COLO668 (cell line): ENCODE results near the gene ABCB8.

Experiments used
- DNase-seq: peaks from one replicate; lab custom pipeline; 2025; ENCODE audit not compliant: unreplicated experiment; lab: John Stamatoyannopoulos, UW

The ABCB8 gene

DNA sequence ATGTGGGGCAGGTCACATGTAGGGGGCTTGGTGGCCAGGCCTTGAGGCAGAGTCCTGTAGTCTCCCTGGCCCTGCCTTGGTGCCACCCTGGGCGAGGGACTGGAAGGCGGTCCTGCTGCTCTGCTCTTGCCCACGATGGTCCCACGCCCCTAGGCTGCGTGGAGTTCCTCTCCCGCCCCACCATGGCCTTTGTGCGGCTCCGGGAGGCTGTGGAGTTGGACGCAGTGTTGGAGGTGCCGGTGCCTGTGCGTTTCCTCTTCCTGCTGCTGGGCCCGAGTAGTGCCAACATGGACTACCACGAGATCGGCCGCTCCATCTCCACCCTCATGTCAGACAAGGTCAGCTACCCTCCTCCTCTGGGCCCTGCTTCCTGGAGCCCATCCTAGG, 42.3 kb downstream of the ABCB8 start:
- no peak for DNase-seq

DNA sequence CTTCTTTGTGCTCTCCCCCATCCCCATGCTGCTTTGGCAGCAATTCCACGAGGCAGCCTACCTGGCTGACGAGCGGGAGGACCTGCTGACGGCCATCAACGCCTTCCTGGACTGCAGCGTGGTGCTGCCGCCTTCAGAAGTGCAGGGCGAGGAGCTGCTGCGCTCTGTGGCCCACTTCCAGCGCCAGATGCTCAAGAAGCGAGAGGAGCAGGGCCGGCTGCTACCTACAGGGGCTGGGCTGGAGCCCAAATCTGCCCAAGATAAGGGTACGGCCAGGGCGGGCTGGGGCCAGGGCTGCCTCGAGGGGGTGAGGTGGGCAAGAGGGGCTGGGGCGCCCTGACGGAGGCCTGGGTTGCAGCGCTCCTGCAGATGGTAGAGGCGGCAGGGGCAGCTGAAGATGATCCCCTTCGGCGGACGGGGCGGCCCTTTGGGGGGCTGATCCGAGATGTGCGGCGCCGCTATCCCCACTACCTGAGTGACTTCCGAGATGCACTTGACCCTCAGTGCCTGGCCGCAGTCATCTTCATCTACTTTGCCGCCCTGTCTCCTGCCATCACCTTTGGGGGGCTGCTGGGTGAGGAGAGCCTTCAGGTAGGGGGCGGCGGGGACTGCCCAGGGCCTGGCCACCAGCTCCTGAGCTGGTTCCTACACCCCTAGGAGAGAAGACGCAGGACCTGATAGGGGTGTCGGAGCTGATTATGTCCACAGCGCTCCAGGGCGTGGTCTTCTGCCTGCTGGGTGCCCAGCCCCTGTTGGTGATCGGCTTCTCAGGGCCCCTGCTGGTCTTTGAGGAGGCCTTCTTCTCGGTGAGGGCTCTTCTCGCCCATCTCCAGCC, 43.0 kb downstream of the ABCB8 start:
- no peak for DNase-seq

DNA sequence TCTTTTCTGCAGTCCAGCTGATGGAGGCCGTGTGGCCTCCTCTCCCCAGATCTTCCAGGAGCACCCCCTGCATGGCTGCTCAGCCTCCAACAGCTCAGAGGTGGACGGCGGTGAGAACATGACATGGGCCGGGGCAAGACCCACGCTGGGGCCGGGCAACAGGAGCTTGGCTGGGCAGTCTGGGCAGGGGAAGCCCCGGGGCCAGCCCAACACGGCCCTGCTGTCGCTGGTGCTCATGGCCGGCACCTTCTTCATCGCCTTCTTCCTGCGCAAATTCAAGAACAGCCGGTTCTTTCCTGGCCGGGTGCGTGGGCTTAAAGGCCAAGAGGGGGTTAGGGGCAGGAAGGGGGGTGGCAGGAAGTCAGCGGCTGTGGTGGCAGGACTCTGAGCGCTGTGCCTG, 45.7 kb downstream of the ABCB8 start:
- DNase-seq = no peak

DNA sequence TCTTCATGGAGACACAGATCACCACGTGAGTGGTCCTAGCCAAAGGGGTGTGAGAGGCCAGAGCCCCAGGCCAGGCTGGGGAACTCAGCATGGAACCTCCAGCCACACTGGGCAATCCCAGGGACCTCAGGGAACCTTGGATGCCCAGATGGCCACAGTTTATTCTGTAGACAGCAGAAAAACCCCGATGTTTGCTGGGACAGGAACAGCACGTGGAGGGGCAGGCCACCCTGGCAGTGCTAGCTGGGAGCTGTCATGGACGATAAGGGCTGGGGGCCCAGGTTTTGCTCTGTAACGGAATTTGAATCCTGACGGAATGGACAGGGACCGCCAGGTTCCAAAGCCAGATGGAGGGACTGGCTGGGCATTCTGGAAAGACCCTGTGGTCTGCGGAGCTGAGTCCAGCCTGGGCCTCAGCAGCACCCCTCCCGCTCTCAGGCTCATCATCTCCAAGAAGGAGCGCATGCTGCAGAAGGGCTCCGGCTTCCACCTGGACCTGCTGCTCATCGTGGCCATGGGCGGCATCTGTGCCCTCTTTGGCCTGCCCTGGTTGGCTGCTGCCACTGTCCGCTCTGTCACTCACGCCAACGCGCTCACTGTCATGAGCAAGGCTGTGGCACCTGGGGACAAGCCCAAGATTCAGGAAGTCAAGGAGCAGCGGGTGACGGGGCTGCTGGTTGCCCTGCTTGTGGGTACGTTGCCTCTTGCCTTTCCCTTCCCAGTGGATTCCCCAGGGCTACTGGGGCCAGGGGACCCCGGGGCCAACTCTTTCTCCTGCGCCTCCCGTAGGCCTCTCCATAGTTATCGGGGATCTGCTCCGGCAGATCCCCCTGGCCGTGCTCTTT, 46.8 kb downstream of the ABCB8 start:
- DNase-seq = no peak

DNA sequence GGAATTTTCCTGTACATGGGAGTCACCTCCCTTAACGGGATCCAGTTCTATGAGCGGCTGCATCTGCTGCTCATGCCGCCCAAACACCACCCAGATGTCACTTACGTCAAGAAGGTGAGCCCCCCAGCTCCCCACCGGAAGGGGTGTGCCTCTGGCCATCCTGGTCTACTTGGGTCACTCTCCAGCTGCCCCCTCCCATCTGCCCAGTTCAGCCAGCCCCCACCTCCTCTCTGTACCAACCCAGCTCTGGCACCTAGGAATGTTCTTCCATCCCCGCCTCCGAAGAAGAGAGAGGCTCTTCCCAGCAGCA, 47.4 kb downstream of the ABCB8 start:
- DNase-seq = no peak

DNA sequence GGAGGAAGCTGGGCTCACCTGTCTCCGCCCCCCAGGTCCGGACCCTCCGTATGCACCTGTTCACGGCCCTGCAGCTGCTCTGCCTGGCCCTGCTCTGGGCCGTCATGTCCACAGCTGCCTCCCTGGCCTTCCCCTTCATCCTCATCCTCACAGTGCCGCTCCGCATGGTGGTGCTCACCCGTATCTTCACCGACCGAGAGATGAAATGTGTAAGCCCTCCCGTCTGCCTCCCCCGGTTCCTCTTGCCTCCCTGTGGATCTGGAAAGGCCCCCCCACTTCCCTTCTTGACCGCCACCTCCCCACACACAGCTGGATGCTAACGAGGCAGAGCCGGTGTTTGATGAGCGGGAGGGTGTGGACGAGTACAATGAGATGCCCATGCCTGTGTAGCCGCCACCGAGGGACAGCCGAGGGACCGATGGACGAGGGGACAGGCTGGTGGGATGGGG, 47.8 kb downstream of the ABCB8 start:
- peak; percentile 4 for DNase-seq

DNA sequence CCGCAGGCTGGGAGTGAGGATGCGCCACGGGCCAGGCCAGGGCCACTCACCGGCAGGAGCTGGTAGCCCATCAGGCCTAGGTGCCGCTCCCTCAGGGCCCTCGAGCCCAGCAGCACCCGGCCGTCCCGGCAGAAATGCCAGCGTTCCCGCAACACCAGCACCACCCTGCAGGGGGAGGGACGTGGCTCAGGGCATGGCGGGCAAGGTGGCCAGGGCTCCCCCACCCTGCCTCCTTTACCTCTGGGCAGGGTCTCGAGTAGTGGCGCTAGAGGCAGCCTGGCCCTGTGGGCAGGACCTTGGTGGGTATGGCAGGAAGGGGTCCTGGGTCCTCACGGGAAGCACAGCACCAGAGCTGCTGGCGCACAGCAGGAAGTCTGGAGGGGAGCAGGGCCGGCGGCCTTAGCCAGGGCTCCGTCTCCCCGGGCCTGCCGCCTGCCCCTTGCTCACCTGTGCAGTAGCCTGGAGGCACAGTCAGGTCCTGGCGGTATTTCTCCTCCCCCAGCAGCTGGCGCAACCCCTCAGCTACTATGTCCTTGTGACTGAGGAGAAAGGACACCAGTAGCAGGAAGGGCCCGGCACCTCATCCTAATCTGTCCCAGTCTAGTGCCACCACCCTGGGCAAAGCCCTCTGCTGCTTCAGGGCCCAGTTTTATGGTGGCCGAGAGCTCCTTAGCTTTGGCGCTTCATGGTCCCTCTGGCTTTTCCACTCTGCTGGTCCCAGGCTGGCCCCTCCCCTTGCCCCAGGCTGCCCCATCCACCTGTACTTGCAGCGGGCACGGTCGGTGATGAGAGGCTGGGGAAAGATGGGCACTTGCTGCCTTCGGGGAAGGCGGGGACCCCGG, 48.8 kb downstream of the ABCB8 start:
- DNase-seq = peak; percentile 58

DNA sequence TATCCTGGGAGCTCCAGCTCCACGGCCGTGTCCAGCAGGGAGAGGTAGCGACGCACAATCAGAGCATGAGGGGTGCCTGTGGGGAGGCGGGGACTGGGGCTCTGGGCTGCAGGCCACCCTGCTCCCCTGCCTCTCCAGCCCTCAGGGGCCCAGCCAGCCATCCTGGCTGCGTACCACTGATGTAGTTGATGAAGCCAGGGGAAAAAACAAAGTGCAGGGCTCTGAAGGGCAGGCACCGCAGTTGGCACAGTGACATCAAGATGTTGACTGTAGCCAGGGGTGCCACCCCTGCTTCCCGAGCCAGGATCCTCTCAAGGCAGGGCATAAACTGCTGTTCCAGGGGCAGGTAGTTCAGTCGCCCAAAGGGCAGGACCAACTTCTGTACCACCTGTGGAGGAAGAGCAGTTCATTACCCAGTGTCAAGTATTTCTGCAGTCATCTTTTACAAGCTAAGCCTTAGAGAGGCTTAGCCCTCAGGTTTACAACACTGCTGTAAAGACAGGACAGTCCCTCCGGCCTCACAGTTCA, 49.5 kb downstream of the ABCB8 start:
- no peak for DNase-seq

DNA sequence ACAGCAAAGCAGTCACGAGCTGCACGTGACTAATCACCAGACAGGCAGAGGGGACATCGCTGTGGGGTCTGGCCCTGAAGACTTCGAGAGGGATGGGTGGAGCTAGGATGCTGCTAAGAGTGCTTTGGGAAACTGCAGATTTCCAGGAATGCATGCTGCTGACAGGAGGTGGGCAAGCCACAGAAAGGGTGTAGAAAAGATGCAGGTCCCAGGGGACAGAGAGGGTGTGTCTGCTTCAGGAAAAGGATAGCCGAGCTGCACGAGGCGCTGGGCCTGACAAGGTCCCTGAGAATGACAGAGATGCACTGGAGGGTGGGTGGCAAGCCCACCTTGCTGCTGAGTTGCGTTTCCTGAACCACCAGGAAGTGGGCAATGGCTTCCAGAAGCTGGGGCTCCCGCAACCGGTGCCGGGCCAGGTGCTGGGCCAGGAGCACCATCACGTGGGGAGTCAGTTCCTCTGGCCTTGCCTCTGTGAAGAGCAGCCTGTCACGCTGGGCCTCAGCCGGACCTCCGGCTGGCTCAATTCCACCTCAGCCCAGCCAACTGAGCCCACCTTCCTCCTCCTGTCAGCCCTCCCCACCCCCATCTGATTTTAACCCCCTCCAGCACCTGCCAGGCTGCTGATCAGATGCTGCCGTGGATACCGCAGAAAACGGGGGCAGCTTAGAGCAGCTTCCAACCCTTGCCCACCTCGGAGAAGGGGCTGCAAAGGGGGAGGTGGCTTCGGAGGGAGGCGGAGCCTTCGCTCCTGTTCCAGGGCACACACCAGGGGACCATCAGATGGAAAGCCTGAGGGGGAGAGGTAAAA, 50.2 kb downstream of the ABCB8 start:
- no peak for DNase-seq

DNA sequence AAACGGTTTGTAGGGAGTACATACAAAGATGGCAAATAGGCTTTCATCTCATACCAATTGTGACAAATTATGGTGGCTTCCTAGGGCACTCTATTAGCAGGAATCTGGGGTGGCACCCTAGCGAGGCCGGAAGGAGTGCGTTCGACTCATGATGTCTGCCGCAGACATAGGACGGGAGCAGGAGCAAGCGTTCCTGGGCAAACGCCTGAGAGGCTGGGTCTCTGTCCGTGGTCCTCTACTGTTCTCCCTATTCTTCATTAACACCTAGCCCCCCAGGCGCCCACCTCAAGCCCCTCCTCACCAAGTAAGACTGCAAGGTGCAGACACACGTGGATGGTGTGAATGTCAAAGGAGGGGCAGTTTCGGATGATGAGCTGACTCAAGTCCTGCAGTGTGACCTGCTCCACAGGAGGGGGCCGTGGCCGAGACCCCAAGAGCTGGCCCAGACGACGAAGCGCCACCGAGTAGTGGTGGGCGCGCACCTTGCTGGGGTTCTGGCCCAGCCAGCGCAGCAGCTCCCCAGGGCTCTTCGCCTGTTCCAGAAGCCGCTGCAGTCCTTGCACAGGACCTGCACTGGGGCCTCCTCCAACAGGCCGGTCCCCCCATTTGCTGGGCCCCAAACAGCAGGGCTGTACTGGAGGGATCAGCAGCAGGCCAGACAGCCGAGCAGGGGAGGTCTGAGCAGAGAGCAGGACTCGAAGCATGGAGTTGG, 51.1 kb downstream of the ABCB8 start:
- DNase-seq = no peak

DNA sequence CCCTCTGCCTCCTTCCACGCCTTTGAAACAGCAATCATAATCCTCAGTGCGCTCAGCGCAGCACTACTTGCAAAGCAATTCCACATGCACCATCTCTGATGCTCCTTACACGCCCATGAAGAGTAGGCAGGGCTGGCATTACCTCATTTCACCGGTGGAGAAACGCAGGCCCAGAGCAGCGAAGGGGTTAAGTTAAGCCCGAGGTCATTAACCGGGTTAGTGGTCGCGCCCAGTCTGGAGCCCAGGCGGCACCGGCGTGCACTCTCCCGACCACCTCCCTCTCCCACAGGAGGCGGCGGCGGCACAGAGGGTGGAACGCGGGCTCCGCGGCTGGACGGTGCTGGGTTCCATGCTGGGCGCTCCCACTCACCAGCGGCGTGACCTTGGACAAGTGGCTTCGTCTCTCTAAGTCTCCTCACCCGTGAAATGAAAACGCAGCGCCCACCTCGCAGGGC, 51.8 kb downstream of the ABCB8 start:
- DNase-seq = peak; percentile 50

DNA sequence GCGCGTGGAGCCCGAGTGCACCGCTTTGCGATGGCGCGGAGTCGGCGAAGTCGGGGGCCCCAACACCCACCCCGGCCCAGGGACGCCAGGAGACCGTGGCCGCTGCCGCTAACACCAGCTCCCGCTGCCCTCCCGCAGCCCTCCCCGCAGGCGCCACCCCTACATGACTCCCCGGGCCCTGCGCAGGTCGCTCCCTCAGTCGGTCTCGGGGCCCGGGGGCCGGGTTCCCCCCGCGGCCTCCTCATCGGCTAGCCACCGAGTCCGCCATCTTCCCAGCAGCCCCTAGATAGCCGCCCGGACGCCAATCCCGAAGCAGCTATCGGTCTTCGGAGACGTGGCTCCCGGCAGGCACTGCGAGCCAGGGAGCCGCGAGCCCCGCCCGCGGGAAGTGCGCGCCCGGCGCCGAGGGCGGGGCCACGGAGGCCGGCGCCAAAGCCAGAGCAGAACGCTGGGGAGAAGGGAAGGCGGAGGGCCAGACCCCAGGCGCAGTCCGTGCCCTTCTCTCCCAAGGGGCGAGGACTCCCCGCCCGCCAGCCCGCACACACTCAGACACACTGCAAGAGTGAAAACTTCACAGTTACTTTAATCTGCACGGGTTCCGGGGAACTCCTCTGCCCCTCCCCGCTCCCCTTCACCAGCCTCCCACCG, 52.4 kb downstream of the ABCB8 start, which contains the start of gene FASTK:
Gene FASTK, minus strand, starts transcription at position 288 of the 648 bp plus-strand sequence. Its CDS starts 43 bp downstream, at position 245.
- DNase-seq = peak; percentile 95

DNA sequence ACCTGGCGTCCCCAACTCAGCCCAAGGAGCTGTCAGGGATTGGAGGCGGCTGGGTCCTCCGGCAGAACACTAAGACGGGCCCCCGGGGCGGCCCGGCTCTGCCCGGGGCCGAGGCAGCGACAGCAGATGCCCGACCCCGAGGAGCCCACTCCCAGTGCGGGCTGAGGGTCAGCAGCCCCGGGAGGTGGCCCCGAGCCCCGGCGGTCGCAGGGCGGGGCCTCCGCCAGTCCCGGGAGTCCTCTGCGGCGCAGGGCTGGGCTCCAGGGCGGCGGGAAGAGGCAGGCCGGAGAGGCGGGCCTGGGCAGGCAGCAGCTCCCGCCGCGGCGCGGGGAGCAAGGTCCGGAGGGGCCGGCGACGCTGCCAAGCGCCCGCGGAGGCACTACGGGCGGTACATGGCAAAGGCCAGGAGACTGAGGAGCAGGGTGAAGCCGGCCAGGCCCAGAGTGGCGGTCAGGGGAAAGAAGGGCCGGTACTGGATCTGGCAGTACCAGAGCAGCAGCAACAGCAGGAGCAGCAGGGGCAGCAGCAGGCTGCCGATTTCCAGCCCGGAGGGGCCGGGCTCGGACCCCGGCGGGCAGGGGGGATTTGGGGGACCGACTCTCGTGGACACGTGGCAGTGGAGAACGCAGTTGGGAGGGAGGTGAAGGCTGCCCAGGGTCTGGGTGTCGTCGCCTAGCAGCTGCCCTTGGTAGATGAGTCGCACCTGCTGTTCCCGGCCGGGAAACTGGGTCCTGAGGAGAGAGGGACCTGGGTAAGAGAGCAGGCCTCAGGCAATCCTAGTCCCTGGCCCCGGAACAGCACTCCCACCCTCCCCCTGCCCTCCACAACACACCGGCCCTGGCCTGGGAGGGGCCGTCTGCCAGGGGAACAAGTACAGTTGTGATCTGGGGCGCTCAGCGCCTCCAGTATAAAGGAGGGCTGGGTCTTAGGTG, 53.2 kb downstream of the ABCB8 start:
- DNase-seq = peak; percentile 78

DNA sequence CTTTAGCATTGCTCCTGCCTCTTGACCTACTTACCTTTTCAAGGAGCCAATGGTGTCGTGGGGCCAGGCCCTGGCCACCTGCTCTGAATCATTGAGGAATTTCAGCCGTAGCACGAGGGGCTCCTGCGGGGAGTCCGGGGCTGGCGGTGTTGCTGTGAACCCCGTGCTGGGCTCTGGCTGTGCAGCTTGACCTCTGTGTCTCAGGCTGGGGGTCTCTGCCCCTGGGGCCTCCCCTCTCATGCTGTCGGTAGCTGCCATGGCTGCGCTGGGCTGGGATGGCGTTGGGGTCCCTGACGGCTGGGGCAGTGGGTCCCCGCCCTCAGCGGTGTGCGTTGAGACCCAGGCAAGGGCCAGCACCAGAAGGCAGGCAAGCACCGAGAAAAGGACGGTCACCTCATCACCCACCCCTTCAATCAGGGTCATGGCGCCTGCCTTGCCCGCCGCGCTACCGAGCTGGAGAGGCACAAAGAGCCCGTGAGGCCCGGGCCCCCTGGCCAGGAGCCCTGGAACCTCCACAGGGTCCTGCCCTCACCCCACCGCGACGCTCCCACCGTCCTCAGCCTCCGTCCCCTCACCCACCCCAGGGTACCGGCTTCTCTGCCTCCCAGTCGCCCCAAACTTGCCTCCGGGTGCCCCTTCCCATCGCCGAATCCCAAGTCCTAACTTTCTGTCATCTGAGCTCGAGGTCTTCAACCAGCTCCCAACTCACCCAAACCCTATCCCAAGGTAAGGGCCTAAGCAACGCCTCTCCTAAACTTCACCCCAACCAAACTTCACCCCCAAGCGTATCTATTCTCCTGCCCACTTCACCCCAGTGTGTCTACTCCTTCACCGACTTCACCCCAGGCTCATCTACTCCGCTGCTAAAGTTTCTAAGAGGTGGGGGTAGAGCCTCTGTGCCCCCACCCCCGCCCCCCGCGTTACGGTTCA, 54.2 kb downstream of the ABCB8 start:
- DNase-seq = peak; percentile 28

DNA sequence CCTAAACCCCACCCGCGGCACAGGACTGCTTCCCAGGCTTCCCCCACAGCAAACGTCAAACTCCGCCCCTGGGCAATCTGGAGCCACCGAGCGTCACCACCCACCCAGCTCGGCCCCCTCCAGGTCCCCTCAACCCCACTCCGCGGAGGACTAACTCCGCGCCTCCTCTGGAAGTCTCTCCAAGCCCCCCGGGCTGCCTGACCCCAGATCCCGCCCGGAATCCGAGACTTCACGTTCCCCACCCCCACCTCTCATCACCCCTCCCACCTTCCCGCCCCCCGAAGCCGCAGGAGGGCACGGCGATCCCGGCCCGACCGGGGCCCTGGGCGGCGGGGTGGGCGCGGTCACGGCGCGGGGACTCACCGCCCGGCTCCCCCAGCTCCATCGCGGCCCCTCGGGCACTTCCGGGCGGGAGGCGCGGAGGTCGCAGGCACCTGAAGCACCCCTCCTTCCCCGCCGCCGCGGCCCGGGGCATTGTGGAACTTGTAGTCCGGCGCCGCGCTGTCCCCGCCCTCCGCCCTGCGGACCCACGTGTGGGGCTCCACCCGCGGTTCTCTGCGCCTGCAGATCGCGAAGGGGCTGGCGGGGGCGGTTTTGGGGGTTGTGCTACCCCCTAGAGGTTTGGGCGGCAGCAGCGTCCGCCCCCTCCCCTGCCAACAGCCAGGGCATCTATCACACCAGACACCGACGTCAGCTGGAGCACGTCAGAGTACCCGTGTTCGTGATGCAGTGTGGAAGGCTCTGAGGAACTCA, 55.0 kb downstream of the ABCB8 start, which contains the start of gene TMUB1:
Gene TMUB1, minus strand, starts transcription at position 423 of the 753 bp plus-strand sequence. CDS start 930 bp downstream, outside the sequence.
- peak; percentile 89 for DNase-seq

DNA sequence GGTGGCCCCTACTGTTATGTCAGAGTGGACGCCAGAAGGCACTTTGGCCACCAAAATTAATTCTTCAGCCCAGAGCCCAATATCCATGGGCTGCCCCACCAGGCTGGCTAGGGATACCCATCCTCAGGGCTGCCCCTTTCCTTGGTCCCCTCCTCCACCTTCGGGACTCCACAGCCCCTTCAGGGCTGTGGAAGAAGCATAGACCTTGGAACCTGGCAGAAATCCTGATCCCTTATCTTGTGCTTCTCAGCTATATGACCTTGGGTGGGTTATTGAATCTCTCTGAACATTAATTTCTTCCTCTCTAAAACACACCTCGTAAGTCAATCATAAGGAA, 55.5 kb downstream of the ABCB8 start:
- DNase-seq = no peak
